HepG2 (cell line): ENCODE results near the gene ORC3. TPM values are rescaled to one million over a fixed set of nuclear protein-coding genes. Genes with fewer than 3 reads are reported as not detected.

Experiments used
- ATAC-seq: fragments of 200-7000 bp; cut with Tn5 transposase; 3 replicates; pipeline ENCODE4 v1.9.1; 2020; ENCODE audit warnings: mild to moderate bottlenecking, moderate library complexity
- BruUV-seq: library from RNA; stranded (reverse); fragments of 400-500 nt; replicated peaks from 2 replicates; lab custom pipeline; 2021; lab: Mats Ljungman, UMichigan
- CTCF ChIA-PET: fragments of 300-600 bp; formaldehyde crosslinking; extraction: SDS; loops from one replicate; lab custom pipeline; 2021; ENCODE audit warnings: low total read pairs, inconsistent platforms, low intra/inter-chr PET ratio; lab: Yijun Ruan, JAX
- POLR2A ChIA-PET: fragments of 350-600 bp; sonication (Branson Sonifier 250); formaldehyde crosslinking; loops from one replicate; lab custom pipeline; 2020; ENCODE audit warnings: antibody characterized with exemption, inconsistent platforms; lab: Yijun Ruan, JAX
- DNase-seq: peaks from one replicate; pipeline ENCODE4 v3.0.0-alpha.2; 2015; ENCODE audit warnings: low spot score
- FAIRE-seq: peaks from 3 replicates; lab custom pipeline; 2011; peaks lifted over from hg19 to GRCh38; lab: Jason Lieb, UNC
- H2AFZ ChIP-seq: one replicate; pipeline ENCODE4 v1.6.1; 2011; ENCODE audit warnings: low read length, inconsistent platforms
- H3K27ac ChIP-seq: fragments of 300-600 bp; 3 replicates; pipeline ENCODE4 v1.8.0; 2011; ENCODE audit warnings: mixed run types, mild to moderate bottlenecking, mixed read lengths, low read length, inconsistent platforms; ENCODE audit not compliant: insufficient read depth; ENCODE audit errors: extremely low read length
- H3K27me3 ChIP-seq, 2 experiments: fragments of 200-600 bp in 1 of 2; 2 replicates in 1 of 2; 3 replicates in 1 of 2; pipeline versions ENCODE4 v1.6.0 to v1.8.0; 2011; ENCODE audit warnings: low read length in 2 of 2, mild to moderate bottlenecking in 2 of 2, moderate library complexity in 2 of 2, inconsistent platforms in 1 of 2; ENCODE audit not compliant: insufficient read depth in 2 of 2, control insufficient read depth in 1 of 2
- H3K36me3 ChIP-seq, 2 experiments: fragments of 200-600 bp in 1 of 2; replicated peaks in 1 of 2; 2 replicates in 1 of 2; 3 replicates in 1 of 2; pipeline versions ENCODE4 v1.5.1 to v1.8.0; 2011; ENCODE audit warnings: low read length in 2 of 2, inconsistent platforms in 1 of 2; ENCODE audit not compliant: insufficient read depth in 2 of 2, control insufficient read depth in 1 of 2
- H3K4me1 ChIP-seq: 2 replicates; pipeline ENCODE4 v1.5.1; 2012; ENCODE audit warnings: low read length, inconsistent platforms; ENCODE audit not compliant: insufficient read depth
- H3K4me2 ChIP-seq: 2 replicates; pipeline ENCODE4 v1.6.0; 2011; ENCODE audit warnings: low read depth, low read length, inconsistent platforms
- H3K4me3 ChIP-seq, 3 experiments: fragments of 200-600 bp in 1 of 3; sonication (generic), shearing (Covaris generic) in 1 of 3; replicated peaks in 1 of 3; 2 replicates each; pipeline ENCODE4 v1.5.1; 2011 to 2016; ENCODE audit warnings: low read length in 3 of 3, inconsistent platforms in 2 of 3, low read depth in 2 of 3, mild to moderate bottlenecking in 2 of 3, control low read depth in 1 of 3, mixed read lengths in 1 of 3; ENCODE audit not compliant: insufficient read depth in 1 of 3
- H3K79me2 ChIP-seq: one replicate; pipeline ENCODE4 v1.6.1; 2011; ENCODE audit warnings: low read length, inconsistent platforms; ENCODE audit not compliant: insufficient read depth
- H3K9ac ChIP-seq: 2 replicates; pipeline ENCODE4 v1.6.0; 2011; ENCODE audit warnings: mild to moderate bottlenecking, low read depth, low read length, inconsistent platforms; ENCODE audit not compliant: insufficient read depth
- H3K9me3 ChIP-seq: 2 replicates; pipeline ENCODE4 v1.5.1; 2012; ENCODE audit warnings: mild to moderate bottlenecking, low read length
- H4K20me1 ChIP-seq: 2 replicates; pipeline ENCODE4 v1.6.0; 2011; ENCODE audit warnings: inconsistent platforms, mild to moderate bottlenecking, low read length, moderate library complexity; ENCODE audit not compliant: insufficient read depth
- CCAR2 ChIP-seq: fragments of 200-400 bp; formaldehyde crosslinking; optimal IDR thresholded peaks from 2 replicates; pipeline ENCODE3; 2018; ENCODE audit warnings: low read depth, mild to moderate bottlenecking, low read length, moderate library complexity
- ELF3 ChIP-seq: IDR thresholded peaks from 2 replicates; pipeline ENCODE4 v1.6.1; 2016; ENCODE audit warnings: missing genetic modification reagents, missing compliant biosample characterization
- GATA4 ChIP-seq: sonication (generic); IDR thresholded peaks from 2 replicates; pipeline ENCODE4 v1.6.1; 2016; ENCODE audit warnings: antibody characterized with exemption, low read depth, borderline replicate concordance
- KLF12 ChIP-seq: sonication (generic); formaldehyde crosslinking; IDR thresholded peaks from 2 replicates; pipeline ENCODE4 v1.4.0; 2020; ENCODE audit warnings: missing genetic modification reagents, borderline replicate concordance
- MAZ ChIP-seq, 2 experiments: sonication (generic) in 1 of 2; formaldehyde crosslinking in 1 of 2; IDR thresholded peaks; 2 replicates each; pipeline versions ENCODE4 v1.5.0 to v1.6.1; 2012 to 2020; ENCODE audit warnings: low read depth in 2 of 2, mild to moderate bottlenecking in 2 of 2, borderline replicate concordance in 1 of 2, improper control_type of control experiment in 1 of 2, low read length in 1 of 2, missing genetic modification reagents in 1 of 2, moderate library complexity in 1 of 2
- MED8 ChIP-seq: sonication (generic); formaldehyde crosslinking; IDR thresholded peaks from 2 replicates; pipeline ENCODE4 v1.8.1; 2023; ENCODE audit warnings: mild to moderate bottlenecking, missing genetic modification reagents; ENCODE audit not compliant: insufficient replicate concordance
- SOX5 ChIP-seq: IDR thresholded peaks from 2 replicates; pipeline ENCODE4 v1.6.1; 2016; ENCODE audit warnings: borderline replicate concordance
- TBP ChIP-seq: sonication (generic); formaldehyde crosslinking; IDR thresholded peaks from 2 replicates; pipeline ENCODE4 v1.5.0; 2020; ENCODE audit warnings: missing genetic modification reagents
- TP53 ChIP-seq: sonication (generic); formaldehyde crosslinking; conservative IDR thresholded peaks from 2 replicates; pipeline ENCODE4 v1.4.0; 2020; ENCODE audit warnings: missing genetic modification reagents
- ZNF205 ChIP-seq: IDR thresholded peaks from 2 replicates; pipeline ENCODE4 v1.6.1; 2018; ENCODE audit warnings: missing biosample characterization, missing genetic modification reagents
- ZNF878 ChIP-seq: sonication (generic); formaldehyde crosslinking; IDR thresholded peaks from 2 replicates; pipeline ENCODE4 v1.8.1; 2023; ENCODE audit warnings: mild to moderate bottlenecking, missing genetic modification reagents, moderate library complexity
- WGBS: methylation state at CpG from one replicate; pipeline ENCODE4 v1.1.6; 2017; ENCODE audit warnings: low lambda C conversion rate; 5-methylcytosine and 5-hydroxymethylcytosine counted together
- in situ Hi-C: cut with HindIII; loops from 2 replicates; pipeline ENCODE4 v1.10.0; 2017; ENCODE audit warnings: low pct_unique_long_range_greater_than_20kb; ENCODE audit not compliant: extremely low pct_ligation_motif_present
- intact Hi-C: fragments of 100-400 bp; cut with micrococcal nuclease; formaldehyde crosslinking; loops from one replicate; pipeline ENCODE4 v1.10.0; 2022; ENCODE audit not compliant: unreplicated experiment
- polyA plus RNA-seq, 8 experiments: library from polyadenylated mRNA; depleted of rRNA in 3 of 8; stranded (reverse) in 7 of 8; unstranded in 1 of 8; fragments of >200 nt; fragmentation: Illumina TruSeq in 4 of 8; extraction: Trizol in 4 of 8; gene quantifications; 2 replicates each; pipeline versions ENCODE4 v1.2.1 to v1.2.3, GENCODE V29; 2011 to 2016; ENCODE audit warnings: low read depth in 4 of 8, missing spikeins in 1 of 8, mixed read lengths in 1 of 8; ENCODE audit not compliant: insufficient read depth in 1 of 8
- total RNA-seq, 5 experiments: library from RNA; depleted of rRNA; stranded (reverse); fragments of >200 nt; fragmentation: Illumina TruSeq; extraction: Trizol; gene quantifications; 2 replicates each; pipeline ENCODE4 v1.2.3, GENCODE V29; 2016; ENCODE audit warnings: low read depth in 1 of 5
- TF ChIP-seq, protein P1 (sequence below), 2 experiments: fragments of 450-650 bp in 1 of 2; sonication (generic) in 1 of 2; formaldehyde crosslinking in 1 of 2; IDR thresholded peaks; 2 replicates each; pipeline versions ENCODE4 v1.6.1 to v1.8.0; 2016 to 2022; ENCODE audit warnings: antibody characterized with exemption in 1 of 2, mild to moderate bottlenecking in 1 of 2, missing genetic modification reagents in 1 of 2
- TF ChIP-seq, protein P2 (sequence below): sonication (generic); formaldehyde crosslinking; IDR thresholded peaks from 2 replicates; pipeline ENCODE4 v1.4.0; 2020; ENCODE audit warnings: missing genetic modification reagents

The ORC3 gene
- total and polyA plus RNA-seq, 2 of the 13 experiments (the other 11 are each of a cell fraction or from before 2014, with no cell fraction given): 21.8 to 43.5 TPM

DNA sequence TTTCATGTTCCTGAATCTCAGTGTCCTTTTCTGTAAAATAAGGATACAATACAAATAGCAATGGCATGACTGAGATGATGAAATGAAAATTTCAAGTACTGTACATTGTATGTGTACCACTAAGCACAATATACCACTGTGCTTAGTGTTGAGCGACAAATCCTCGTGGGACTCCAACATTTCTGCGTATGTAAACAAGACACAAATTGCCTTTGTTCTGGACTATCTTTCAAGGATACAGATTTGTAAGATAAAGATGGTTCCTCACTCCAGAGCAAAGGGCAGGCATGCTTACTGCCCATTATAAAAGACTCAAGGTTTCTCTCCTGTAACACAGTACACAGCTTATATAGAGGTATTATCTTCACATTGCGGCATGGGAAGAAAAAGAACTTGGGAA is 6.1 kb upstream of the ORC3 start:
- 20% methylated on average over 4 of the region's 4 CpGs for WGBS
- Histone ChIP-seq H3K4me2 (peak overlapping the region; percentile 46), H3K36me3 (peaks cover 5 to 38% of the 10 kb centered on the region in 2 experiments), H3K4me1 (peaks cover 92% of the 10 kb centered on the region), H4K20me1 (0 out of 2 replicates have a peak, but pooled peaks cover 7% of the 10 kb centered on the region), H3K4me3 (no peak overlapping the region), H2AFZ (no peak overlapping the region), H3K9me3 (no peaks in the 10 kb centered on the region), H3K79me2 (peaks cover 98% of the 10 kb centered on the region), H3K9ac (no peak overlapping the region; the same call in 1 of the 2 replicates), H3K27ac (peak overlapping the region; percentile 67), H3K27me3 (no peaks in the 10 kb centered on the region)
- ATAC-seq (peak; percentile 89), DNase-seq (peak; percentile 92), FAIRE-seq (peak; percentile 56)
- in situ Hi-C loops (no loop called here), intact Hi-C loops (loop anchor here (5.0 kb wide), 1 partner anchor 52 kb away; no protein-coding TSS in a partner anchor)
- no TSS peak for BruUV-seq
- ChIA-PET POLR2A (interaction anchor here (1.0 to 1.4 kb wide), 4 partner anchors 10 to 89 kb away, joined by 3 to 5 read pairs (median 4); no protein-coding TSS in a partner anchor), CTCF (no interaction called here)
- TF ChIP-seq MED8 (CRISPR knock-in tag) (no peak), TP53 (CRISPR knock-in tag) (no peak), ZNF205 (CRISPR knock-in tag) (peak; percentile 98), SOX5 (peak; percentile 99), GATA4 (peak; percentile 85), ZNF878 (CRISPR knock-in tag) (no peak), CCAR2 (no peak), MAZ (IDR thresholded peaks at IDR 0.05; ENCODE audit: borderline replicate concordance, low read depth, low read length) (no peak), MAZ (CRISPR knock-in tag; IDR thresholded peaks at IDR 0.05; ENCODE audit: low read depth) (no peak), KLF12 (CRISPR knock-in tag) (no peak), ELF3 (CRISPR knock-in tag) (peak; percentile 37; the same call in 1 of the 2 replicates), TBP (no peak)
- TF ChIP-seq, protein P1, sequence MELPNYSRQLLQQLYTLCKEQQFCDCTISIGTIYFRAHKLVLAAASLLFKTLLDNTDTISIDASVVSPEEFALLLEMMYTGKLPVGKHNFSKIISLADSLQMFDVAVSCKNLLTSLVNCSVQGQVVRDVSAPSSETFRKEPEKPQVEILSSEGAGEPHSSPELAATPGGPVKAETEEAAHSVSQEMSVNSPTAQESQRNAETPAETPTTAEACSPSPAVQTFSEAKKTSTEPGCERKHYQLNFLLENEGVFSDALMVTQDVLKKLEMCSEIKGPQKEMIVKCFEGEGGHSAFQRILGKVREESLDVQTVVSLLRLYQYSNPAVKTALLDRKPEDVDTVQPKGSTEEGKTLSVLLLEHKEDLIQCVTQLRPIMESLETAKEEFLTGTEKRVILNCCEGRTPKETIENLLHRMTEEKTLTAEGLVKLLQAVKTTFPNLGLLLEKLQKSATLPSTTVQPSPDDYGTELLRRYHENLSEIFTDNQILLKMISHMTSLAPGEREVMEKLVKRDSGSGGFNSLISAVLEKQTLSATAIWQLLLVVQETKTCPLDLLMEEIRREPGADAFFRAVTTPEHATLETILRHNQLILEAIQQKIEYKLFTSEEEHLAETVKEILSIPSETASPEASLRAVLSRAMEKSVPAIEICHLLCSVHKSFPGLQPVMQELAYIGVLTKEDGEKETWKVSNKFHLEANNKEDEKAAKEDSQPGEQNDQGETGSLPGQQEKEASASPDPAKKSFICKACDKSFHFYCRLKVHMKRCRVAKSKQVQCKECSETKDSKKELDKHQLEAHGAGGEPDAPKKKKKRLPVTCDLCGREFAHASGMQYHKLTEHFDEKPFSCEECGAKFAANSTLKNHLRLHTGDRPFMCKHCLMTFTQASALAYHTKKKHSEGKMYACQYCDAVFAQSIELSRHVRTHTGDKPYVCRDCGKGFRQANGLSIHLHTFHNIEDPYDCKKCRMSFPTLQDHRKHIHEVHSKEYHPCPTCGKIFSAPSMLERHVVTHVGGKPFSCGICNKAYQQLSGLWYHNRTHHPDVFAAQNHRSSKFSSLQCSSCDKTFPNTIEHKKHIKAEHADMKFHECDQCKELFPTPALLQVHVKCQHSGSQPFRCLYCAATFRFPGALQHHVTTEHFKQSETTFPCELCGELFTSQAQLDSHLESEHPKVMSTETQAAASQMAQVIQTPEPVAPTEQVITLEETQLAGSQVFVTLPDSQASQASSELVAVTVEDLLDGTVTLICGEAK (IDR thresholded peaks at IDR 0.05): no peak
- TF ChIP-seq, protein P1 (CRISPR knock-in tag; IDR thresholded peaks at IDR 0.05): no peak
- TF ChIP-seq, protein P2, sequence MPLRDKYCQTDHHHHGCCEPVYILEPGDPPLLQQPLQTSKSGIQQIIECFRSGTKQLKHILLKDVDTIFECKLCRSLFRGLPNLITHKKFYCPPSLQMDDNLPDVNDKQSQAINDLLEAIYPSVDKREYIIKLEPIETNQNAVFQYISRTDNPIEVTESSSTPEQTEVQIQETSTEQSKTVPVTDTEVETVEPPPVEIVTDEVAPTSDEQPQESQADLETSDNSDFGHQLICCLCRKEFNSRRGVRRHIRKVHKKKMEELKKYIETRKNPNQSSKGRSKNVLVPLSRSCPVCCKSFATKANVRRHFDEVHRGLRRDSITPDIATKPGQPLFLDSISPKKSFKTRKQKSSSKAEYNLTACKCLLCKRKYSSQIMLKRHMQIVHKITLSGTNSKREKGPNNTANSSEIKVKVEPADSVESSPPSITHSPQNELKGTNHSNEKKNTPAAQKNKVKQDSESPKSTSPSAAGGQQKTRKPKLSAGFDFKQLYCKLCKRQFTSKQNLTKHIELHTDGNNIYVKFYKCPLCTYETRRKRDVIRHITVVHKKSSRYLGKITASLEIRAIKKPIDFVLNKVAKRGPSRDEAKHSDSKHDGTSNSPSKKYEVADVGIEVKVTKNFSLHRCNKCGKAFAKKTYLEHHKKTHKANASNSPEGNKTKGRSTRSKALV (CRISPR knock-in tag): no peak
